Erythroblast (primary cell): ENCODE measurements around the gene C17orf113.

Experiments
- GATA1 ChIP-seq: IDR thresholded peaks from 2 replicates; pipeline ENCODE4 v1.6.1; 2011; ENCODE audit warnings: low read depth, mild to moderate bottlenecking, control low read depth, low read length, moderate library complexity
- POLR2A ChIP-seq: IDR thresholded peaks from 2 replicates; pipeline ENCODE4 v1.6.1; 2011; ENCODE audit warnings: mild to moderate bottlenecking, low read length

GRCh38 chr17:42060231-42060630 is 9.8 kb upstream of the C17orf113 start:
- TF ChIP-seq POLR2A (no peak), GATA1 (no peak)
